Measurements from ENCODE around the gene GPR87. TPM values are rescaled to one million over a fixed set of nuclear protein-coding genes. Genes with fewer than 3 reads are reported as not detected.

GPR87 gene
- polyA plus RNA-seq, 3 donors from 2014 or later, result not detected

DNA sequence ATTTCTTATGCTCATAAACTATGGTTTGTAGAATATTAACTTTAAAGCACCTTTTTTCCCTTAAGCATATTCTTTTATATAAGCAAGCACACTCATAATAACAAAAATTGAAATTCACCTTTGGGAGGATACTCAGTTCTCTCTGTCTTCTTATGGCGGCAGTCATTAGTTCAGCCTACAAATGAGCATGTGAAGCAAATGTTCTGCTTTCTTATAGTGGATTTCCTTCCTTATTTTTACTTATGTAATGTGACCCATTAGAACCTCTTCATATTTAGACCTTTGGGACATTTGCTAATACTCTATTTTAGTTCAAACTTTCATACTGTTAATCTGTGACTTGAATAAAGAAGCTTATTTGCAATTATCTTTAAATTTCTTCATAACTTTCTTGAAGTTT, 12.7 kb upstream of the GPR87 start, which contains the start of gene P2RY13:
Gene P2RY13 (minus strand): TSS at position 187 of the 400 bp plus-strand sequence. CDS start 21 bp downstream, at position 166.
- Mint-ChIP-seq H3K36me3 (no peaks in the 10 kb centered on the region), H3K4me1 (peaks cover 19 to 34% of the 10 kb centered on the region in 2 donors), H3K9me3 (no peaks in the 10 kb centered on the region), H3K27me3 (ENCODE audit: low read depth in 3 of 3) (peaks cover 0 to 5% (median 2%) of the 10 kb centered on the region in 3 donors), H3K4me3 (peak within 1 kb of the TSS; percentile 36 to 80 (median 64)), H3K27ac (peak within 1 kb of the TSS; percentile 64 to 79 (median 74))
- DNase-seq, result no peak

DNA sequence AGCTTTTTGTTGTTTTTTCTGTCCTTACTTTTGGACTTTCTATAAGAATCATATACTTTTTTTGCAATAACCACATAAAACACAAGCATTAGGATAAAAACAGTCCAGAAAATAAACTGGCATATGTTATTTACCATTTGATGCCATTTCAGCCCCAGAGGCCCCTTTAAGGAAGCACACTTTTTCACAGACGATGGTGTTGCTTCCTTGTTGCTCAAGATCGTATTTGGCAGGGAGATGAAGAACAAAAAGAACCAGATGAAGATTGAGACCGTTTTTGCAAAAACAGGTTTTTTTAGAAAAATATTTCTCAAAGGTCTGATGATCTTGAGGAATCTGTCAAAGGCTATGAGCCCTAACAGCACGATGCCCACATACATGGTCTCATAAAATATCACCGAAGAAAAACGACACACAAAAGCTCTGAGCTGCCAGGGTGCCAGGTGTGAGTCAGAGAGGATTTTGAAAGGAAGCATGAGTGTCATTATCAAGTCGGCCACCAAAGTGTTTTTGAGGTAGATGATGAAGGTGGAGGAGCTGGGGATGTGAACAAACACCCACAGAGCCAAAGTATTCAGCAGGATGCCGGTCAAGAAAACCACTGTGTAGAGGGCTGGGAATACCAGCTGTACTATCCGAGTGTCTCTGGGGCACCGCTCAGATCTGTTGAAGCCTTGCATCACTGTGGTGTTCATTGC, 11.8 kb upstream of the GPR87 start:
- H3K4me3 Mint-ChIP-seq, result peak overlapping the region; percentile 36 to 80 (median 64)
- H3K9me3 Mint-ChIP-seq, result no peaks in the 10 kb centered on the region
- H3K27ac Mint-ChIP-seq, result peak overlapping the region; percentile 64 to 79 (median 74)
- peaks cover 2 to 5% (median 2%) of the 10 kb centered on the region in 3 donors for H3K27me3 Mint-ChIP-seq (ENCODE audit: low read depth in 3 of 3)
- no peaks in the 10 kb centered on the region for H3K36me3 Mint-ChIP-seq
- H3K4me1 Mint-ChIP-seq, result peaks cover 19 to 34% of the 10 kb centered on the region in 2 donors
- DNase-seq, result peak; percentile 68 to 73 (median 69)

DNA sequence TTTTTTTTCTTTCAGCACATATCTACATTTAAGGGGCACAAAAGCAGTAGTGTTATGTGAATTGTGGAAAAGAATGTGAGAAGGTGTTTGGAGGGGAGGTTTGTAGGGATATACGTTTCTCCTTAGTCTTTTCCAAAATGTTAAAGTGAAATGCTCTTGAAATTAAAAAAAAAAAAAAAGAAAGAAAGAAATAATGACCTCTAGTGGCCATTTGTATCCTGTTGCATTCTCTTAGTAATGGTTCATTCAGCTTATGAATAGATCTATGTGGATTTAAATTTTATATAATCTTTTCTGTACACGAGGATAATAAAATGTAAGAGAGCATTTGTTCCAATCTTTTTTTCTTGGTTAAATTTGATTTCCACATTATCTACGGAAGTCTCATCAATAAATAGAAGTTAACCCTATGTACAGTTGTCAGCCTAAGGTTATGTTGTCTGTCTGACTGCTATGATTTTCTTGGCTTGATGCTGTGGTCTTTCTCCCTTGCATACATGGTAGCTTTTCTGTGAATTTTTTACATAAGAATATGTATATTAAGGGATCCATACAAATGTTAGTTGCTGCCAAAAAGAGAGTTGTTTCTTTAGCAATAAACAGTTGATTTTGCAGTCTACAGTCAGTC, 11.1 kb upstream of the GPR87 start:
- Mint-ChIP-seq H3K4me3 (peak overlapping the region in 3 of 5 donors; percentile 36 to 64 (median 64)), H3K4me1 (peaks cover 16 to 28% of the 10 kb centered on the region in 2 donors), H3K27me3 (ENCODE audit: low read depth in 3 of 3) (peaks cover 2 to 5% (median 2%) of the 10 kb centered on the region in 3 donors), H3K36me3 (no peaks in the 10 kb centered on the region), H3K27ac (peak overlapping the region in 3 of 6 donors; percentile 69 to 79 (median 78)), H3K9me3 (no peaks in the 10 kb centered on the region)
- DNase-seq, result peak in 2 of 3 donors; percentile 8 to 10

DNA sequence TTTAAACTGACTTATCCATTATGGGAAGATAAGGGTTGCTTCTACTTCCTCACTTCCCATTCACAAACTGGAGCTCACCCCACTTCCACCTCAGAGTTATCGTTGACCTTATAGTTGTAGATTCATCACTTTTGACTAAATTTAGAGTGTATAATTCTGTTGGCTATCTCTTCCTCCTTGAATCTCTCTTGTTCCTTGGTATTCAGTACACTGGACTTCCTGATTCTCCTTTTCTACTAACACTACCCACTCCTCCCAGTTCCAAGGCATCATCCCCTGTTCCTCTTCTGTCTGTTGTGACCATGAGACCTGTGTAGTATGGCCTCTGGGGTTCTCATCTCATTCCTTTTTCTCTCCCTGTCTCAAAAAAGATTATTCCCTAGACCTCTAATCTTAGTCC, 5.9 kb upstream of the GPR87 start:
- no peak overlapping the region for H3K4me3 Mint-ChIP-seq
- DNase-seq, result no peak
- peaks cover 0 to 5% (median 2%) of the 10 kb centered on the region in 3 donors for H3K27me3 Mint-ChIP-seq (ENCODE audit: low read depth in 3 of 3)
- H3K36me3 Mint-ChIP-seq, result no peaks in the 10 kb centered on the region
- H3K27ac Mint-ChIP-seq, result no peak overlapping the region
- H3K4me1 Mint-ChIP-seq, result peaks cover 2 to 4% of the 10 kb centered on the region in 2 donors
- H3K9me3 Mint-ChIP-seq, result no peaks in the 10 kb centered on the region

DNA sequence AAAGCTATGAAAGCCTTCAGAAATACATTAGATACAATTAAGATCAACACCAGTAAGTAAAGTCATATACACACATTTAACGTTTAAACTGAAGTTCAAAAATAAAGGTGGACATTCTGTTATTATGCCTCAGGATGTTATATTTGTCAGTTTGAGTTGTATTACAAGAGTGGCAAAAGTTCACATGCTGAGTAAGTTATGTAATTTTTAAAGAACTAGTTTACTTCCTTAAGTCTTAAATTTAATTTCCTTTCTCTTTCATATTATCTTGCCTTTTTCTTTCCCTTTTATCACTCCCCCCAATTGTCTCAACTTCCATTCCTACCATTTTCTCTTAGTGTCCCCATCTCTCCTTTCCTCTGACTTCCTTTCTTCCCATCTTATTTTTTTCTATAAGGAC, 4.9 kb upstream of the GPR87 start:
- Mint-ChIP-seq H3K36me3 (no peaks in the 10 kb centered on the region), H3K4me3 (no peak overlapping the region), H3K27ac (no peak overlapping the region), H3K27me3 (ENCODE audit: low read depth in 3 of 3) (peaks cover 0 to 5% (median 2%) of the 10 kb centered on the region in 3 donors), H3K4me1 (no peaks in the 10 kb centered on the region), H3K9me3 (no peaks in the 10 kb centered on the region)
- no peak for DNase-seq

DNA sequence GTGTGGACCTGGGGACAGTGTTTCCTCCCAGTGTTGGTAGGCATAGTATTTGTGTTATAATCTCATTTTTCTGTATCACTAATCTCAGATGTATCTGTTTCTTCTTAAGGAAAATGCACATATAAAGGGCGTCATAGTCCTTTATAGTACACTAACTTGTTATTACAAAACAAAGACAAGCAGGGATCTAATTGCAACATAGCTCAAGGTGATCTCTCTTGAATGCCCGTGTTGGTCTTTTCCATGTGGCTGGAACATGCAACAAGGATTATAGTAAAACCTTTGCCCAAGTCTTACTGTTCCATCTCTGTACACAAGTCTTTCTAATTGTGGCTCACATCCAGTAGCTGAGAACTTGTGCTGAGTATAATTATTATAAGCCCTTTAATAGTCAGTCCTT, 3.5 kb upstream of the GPR87 start:
- no peak overlapping the region for H3K27ac Mint-ChIP-seq
- H3K27me3 Mint-ChIP-seq (ENCODE audit: low read depth in 3 of 3), result peaks cover 0 to 3% (median under 1%) of the 10 kb centered on the region in 3 donors
- H3K4me1 Mint-ChIP-seq, result no peaks in the 10 kb centered on the region
- H3K9me3 Mint-ChIP-seq, result no peaks in the 10 kb centered on the region
- H3K4me3 Mint-ChIP-seq, result no peak overlapping the region
- no peak for DNase-seq
- H3K36me3 Mint-ChIP-seq, result no peaks in the 10 kb centered on the region

DNA sequence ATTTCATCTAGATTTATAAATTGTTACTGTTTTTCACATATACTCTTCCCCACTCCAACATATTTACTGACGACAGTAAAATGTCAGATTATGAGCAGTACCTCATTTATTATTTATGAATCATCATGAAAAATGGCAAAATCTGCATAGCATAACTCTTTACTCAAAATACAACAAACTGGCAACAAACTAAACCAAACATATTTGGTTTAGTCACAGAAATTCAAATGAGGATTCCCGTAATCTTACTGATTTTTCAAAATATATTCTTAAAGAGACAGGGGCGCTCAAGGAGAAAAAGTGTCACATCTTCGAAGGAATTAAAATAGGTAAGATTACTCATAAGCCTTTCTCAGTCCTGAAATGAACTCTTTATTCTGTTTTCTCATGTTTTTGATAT, 3.0 kb upstream of the GPR87 start:
- H3K27me3 Mint-ChIP-seq (ENCODE audit: low read depth in 3 of 3), result peaks cover 0 to 3% (median 0%) of the 10 kb centered on the region in 3 donors
- H3K4me3 Mint-ChIP-seq, result no peak overlapping the region
- H3K27ac Mint-ChIP-seq, result no peak overlapping the region
- DNase-seq, result no peak
- H3K36me3 Mint-ChIP-seq, result no peaks in the 10 kb centered on the region
- no peaks in the 10 kb centered on the region for H3K9me3 Mint-ChIP-seq
- H3K4me1 Mint-ChIP-seq, result no peaks in the 10 kb centered on the region

DNA sequence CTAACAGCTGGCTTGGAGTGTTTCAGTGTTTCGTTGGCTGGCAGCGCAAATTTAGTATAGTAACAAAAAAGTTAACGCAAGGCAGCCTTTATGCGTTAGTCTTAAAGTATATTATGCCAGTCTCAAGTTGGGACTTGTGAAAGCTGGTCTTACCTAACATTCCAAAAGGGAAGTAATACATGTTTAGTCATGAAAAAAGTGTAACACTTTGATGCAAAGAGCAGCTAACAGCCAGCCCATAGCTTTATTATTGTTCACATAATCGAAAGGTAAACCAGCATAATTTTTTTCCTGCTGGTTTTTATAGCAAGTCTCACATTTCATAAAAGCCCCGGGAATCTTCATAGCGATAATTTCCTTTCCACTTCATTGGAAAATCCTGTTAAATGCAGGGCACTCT, 2.4 kb upstream of the GPR87 start:
- H3K36me3 Mint-ChIP-seq, result no peaks in the 10 kb centered on the region
- H3K27me3 Mint-ChIP-seq (ENCODE audit: low read depth in 3 of 3), result peaks cover 0 to 3% (median 0%) of the 10 kb centered on the region in 3 donors
- DNase-seq, result no peak
- no peaks in the 10 kb centered on the region for H3K4me1 Mint-ChIP-seq
- H3K27ac Mint-ChIP-seq, result no peak overlapping the region
- H3K4me3 Mint-ChIP-seq, result no peak overlapping the region
- no peaks in the 10 kb centered on the region for H3K9me3 Mint-ChIP-seq

DNA sequence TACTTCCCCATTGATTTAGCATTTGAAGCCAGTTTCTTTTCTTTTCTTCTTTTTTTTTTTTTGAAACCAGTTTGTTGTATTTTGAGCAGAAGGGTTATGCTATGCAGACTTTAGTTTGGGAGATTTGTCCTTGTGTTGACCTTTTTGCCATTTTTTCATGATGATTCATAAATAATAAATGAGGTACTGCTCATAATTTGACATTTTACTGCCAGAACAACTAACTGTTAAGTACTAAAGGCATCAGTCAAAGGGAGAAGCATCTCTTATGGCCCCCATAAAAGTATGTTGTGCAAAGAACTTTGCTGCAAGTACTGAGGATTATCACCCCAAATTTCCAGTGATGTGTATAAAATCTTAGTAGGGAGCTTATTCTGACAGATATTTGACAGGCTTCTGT, 1.7 kb upstream of the GPR87 start:
- H3K4me1 Mint-ChIP-seq, result no peaks in the 10 kb centered on the region
- H3K9me3 Mint-ChIP-seq, result no peaks in the 10 kb centered on the region

DNA sequence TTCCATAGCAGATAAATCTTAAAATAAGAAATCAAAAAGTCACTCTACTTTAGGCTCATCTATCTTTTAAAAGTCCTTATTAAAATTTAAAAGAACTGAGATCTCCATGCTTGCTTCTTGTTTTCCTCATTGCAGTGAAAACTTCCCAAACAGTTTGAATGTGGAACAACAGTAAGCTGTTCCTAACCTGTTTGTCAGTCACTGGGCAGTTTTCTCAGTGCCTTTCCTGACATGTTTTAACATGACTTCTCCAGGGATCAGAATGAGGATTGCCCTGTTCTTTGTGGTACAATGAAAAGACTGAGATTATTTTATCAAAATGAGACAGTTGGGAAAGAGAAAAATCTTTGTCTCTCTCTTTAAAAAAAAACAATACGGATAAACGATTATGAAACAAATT, 774 bp downstream of the GPR87 start:
- Mint-ChIP-seq H3K4me3 (no peak overlapping the region), H3K27me3 (ENCODE audit: low read depth in 3 of 3) (peaks cover 0 to 1% (median 0%) of the 10 kb centered on the region in 3 donors), H3K36me3 (no peaks in the 10 kb centered on the region), H3K9me3 (no peaks in the 10 kb centered on the region), H3K4me1 (no peaks in the 10 kb centered on the region), H3K27ac (no peak overlapping the region)
- no peak for DNase-seq

More for the DNA sequence above, 1.7 kb upstream of the GPR87 start:
- Mint-ChIP-seq H3K4me3 (no peak overlapping the region), H3K36me3 (no peaks in the 10 kb centered on the region), H3K27me3 (ENCODE audit: low read depth in 3 of 3) (peaks cover 0 to 1% (median 0%) of the 10 kb centered on the region in 3 donors), H3K27ac (no peak overlapping the region)
- no peak for DNase-seq

DNA sequence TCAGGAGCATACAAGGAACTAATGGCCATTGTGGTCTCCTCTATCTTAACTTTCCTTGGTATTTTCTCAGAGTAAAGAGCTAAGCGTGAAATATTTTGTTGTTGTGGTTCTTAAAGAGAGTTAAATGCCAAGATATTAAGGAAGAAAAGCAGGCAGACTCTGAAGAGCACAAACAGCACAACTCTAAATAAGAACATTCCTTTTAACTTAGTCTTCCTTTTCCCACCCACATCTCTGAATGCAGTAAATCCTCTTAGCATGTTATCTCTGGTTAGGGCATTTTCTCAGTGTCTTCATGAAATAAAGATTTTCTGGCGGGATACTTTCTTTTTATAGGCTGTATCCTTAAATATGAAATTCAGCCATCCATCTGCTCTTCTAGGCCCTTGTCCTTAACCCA, 1.5 kb downstream of the GPR87 start:
- DNase-seq, result no peak
- Mint-ChIP-seq H3K27ac (no peak overlapping the region), H3K9me3 (no peaks in the 10 kb centered on the region), H3K36me3 (no peaks in the 10 kb centered on the region), H3K4me3 (no peak overlapping the region), H3K27me3 (ENCODE audit: low read depth in 3 of 3) (peaks cover 0 to 1% (median 0%) of the 10 kb centered on the region in 3 donors), H3K4me1 (no peaks in the 10 kb centered on the region)

DNA sequence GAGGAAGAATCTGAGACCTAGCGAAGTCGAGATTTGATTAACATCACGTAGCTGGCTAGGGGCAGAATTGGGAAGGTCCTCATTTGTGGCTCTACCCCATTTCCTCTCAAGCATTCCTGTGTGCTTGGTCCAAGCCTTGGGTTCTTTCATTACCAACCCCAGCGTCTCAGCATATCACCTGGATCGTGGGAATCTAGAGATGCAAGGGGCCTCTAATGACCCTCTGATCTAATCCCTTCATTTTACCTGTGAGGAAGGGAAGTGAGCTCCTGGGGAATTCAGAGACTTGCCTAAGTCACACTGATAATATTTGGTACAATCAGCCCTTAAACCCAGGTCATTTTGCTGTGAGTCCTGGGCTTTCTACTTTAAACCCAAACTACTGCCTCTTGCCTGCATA, 2.0 kb downstream of the GPR87 start:
- DNase-seq, result no peak
- Mint-ChIP-seq H3K4me3 (no peak overlapping the region), H3K36me3 (no peaks in the 10 kb centered on the region)

DNA sequence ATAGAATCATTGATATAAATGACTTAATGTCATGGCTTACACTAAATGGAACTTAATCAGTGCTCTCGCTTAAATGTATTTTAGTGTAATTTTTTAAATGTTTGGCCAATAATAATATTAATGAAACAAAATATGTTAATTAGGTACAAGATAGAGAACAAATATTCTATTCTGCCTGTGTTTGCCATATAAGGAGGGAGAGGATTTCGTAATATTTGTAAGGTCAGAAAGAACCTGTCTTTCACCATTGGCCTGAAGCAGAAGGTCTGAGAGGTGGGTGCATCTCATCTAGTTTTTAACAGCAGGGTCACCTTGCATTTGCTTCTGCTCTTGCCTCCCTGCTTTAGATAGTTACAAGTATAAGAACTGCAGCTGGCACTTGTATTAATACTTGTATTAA, 2.5 kb downstream of the GPR87 start:
- Mint-ChIP-seq H3K4me1 (peaks cover 0 to 3% of the 10 kb centered on the region in 2 donors), H3K36me3 (no peaks in the 10 kb centered on the region), H3K27me3 (ENCODE audit: low read depth in 3 of 3) (peaks cover 0 to 1% (median 0%) of the 10 kb centered on the region in 3 donors), H3K27ac (no peak overlapping the region), H3K4me3 (no peak overlapping the region), H3K9me3 (no peaks in the 10 kb centered on the region)
- DNase-seq, result no peak

More for the DNA sequence above, 2.0 kb downstream of the GPR87 start:
- Mint-ChIP-seq H3K9me3 (no peaks in the 10 kb centered on the region), H3K27me3 (ENCODE audit: low read depth in 3 of 3) (peaks cover 0 to 1% (median 0%) of the 10 kb centered on the region in 3 donors), H3K4me1 (no peaks in the 10 kb centered on the region), H3K27ac (no peak overlapping the region)

DNA sequence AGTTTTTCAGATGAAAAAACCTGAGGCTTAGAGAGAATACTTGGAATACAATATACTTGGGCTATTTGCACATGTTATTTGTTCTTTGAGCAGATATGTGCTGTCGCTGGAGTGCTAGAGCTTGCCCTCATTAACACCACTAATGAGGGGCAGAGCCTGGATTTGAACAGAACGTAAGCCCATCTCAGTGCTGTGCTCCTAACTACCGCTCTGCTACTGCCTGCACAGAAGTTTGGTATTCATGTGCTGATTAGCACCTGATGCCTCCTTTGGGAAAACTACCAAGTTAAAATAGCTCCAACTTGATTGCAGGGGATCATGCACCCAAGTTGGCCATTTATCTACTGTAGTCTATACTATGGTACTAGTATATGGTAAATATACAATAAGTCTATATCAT, 3.6 kb downstream of the GPR87 start:
- no peaks in the 10 kb centered on the region for H3K9me3 Mint-ChIP-seq
- H3K4me1 Mint-ChIP-seq, result peaks cover 0 to 14% of the 10 kb centered on the region in 2 donors
- no peak overlapping the region for H3K27ac Mint-ChIP-seq
- no peaks in the 10 kb centered on the region for H3K36me3 Mint-ChIP-seq
- DNase-seq, result no peak
- peaks cover 0 to 1% (median 0%) of the 10 kb centered on the region in 3 donors for H3K27me3 Mint-ChIP-seq (ENCODE audit: low read depth in 3 of 3)
- H3K4me3 Mint-ChIP-seq, result no peak overlapping the region
